ENCODE results near the gene SYT6. TPM values are rescaled to one million over a fixed set of nuclear protein-coding genes. Genes with fewer than 3 reads are reported as not detected.

Gene SYT6
- total RNA-seq, 1 experiment from 2014 or later = not detected

DNA sequence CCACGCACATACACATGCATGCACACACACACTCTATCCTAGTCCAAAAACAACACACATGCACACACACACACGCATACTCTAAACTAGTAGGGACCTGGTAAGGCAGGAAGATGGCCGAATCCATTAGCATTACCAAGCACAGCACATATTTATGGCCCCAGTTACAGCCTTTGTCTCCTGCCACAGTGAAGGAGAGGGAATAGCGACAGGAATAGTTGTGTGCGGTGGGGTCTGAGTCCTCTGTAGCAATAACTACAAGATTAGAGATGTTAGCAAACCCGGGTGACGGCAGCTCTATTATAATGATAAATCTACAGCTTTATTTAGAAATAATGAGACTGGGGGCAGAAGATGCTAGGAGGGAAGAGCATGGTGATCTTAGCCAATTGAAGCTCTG is 20.5 kb downstream of the SYT6 start:
- ChIA-PET POLR2A (no interaction called here), RAD21 (ENCODE audit: low non-redundant PET in 1 of 2, low total read pairs in 2 of 2, uncharacterized antibody in 2 of 2, unreplicated experiment in 2 of 2) (no interaction called here), CTCF (no interaction called here)
- Histone ChIP-seq H3K4me1 (ENCODE audit: control insufficient read depth in 1 of 2, insufficient read depth in 2 of 2, low read length in 2 of 2) (peaks cover 4 to 5% of the 10 kb centered on the region in 2 experiments; a peak in 2 of 4 replicates), H3K9me3 (ENCODE audit: control insufficient read depth in 1 of 2, insufficient read depth in 1 of 2, low read depth in 1 of 2, low read length in 2 of 2) (no peaks in the 10 kb centered on the region), H2AFZ (ENCODE audit: low read depth, low read length, poor library complexity, severe bottlenecking) (no peak overlapping the region), H3K9ac (ENCODE audit: low read length) (no peak overlapping the region), H3K4me3 (replicated peaks in 1 of 2; ENCODE audit: low read depth in 1 of 2, low read length in 2 of 2) (no peak overlapping the region), H3K9me2 (ENCODE audit: insufficient read depth) (no peaks in the 10 kb centered on the region), H3K27me3 (ENCODE audit: insufficient read depth, low read length) (peaks cover 13% of the 10 kb centered on the region; the same call in 1 of the 2 replicates), H3K27ac (ENCODE audit: low read depth, low read length) (no peak overlapping the region), H3K36me3 (ENCODE audit: control insufficient read depth in 1 of 2, insufficient read depth in 2 of 2, low read length in 2 of 2) (no peaks in the 10 kb centered on the region), H4K20me1 (ENCODE audit: insufficient read depth) (no peaks in the 10 kb centered on the region), H3K79me2 (ENCODE audit: insufficient read depth, low read length) (no peaks in the 10 kb centered on the region), H3K4me2 (ENCODE audit: low read length) (no peak overlapping the region)
- TF ChIP-seq, protein P1, sequence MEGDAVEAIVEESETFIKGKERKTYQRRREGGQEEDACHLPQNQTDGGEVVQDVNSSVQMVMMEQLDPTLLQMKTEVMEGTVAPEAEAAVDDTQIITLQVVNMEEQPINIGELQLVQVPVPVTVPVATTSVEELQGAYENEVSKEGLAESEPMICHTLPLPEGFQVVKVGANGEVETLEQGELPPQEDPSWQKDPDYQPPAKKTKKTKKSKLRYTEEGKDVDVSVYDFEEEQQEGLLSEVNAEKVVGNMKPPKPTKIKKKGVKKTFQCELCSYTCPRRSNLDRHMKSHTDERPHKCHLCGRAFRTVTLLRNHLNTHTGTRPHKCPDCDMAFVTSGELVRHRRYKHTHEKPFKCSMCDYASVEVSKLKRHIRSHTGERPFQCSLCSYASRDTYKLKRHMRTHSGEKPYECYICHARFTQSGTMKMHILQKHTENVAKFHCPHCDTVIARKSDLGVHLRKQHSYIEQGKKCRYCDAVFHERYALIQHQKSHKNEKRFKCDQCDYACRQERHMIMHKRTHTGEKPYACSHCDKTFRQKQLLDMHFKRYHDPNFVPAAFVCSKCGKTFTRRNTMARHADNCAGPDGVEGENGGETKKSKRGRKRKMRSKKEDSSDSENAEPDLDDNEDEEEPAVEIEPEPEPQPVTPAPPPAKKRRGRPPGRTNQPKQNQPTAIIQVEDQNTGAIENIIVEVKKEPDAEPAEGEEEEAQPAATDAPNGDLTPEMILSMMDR (IDR thresholded peaks at IDR 0.05 in 2 of 3, conservative IDR thresholded peaks at IDR 0.05 in 1 of 3; ENCODE audit: borderline replicate concordance in 1 of 3, insufficient read depth in 1 of 3, low read depth in 2 of 3, low read length in 2 of 3) = no peak
- TF ChIP-seq ZBTB33 (IDR thresholded peaks at IDR 0.05; ENCODE audit: extremely low read depth, insufficient replicate concordance, low read length) = no peak
- TF ChIP-seq ZNF274 (IDR thresholded peaks at IDR 0.05; ENCODE audit: low read depth, low read length) = no peak
- no peak for TF ChIP-seq ELF1 (IDR thresholded peaks at IDR 0.05; ENCODE audit: borderline replicate concordance, low read depth)
- TF ChIP-seq, protein P2, sequence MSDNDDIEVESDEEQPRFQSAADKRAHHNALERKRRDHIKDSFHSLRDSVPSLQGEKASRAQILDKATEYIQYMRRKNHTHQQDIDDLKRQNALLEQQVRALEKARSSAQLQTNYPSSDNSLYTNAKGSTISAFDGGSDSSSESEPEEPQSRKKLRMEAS (IDR thresholded peaks at IDR 0.05) = no peak
- TF ChIP-seq EGR1 (IDR thresholded peaks at IDR 0.05; ENCODE audit: low read depth) = no peak
- TF ChIP-seq CEBPB (IDR thresholded peaks at IDR 0.05; ENCODE audit: low read depth) = no peak
- DNase-seq (ENCODE audit: low read depth, low spot score) (no peak), ATAC-seq (no peak)
- no TSS peak for BruUV-seq (replicated peaks)
- intact Hi-C loops (cut with micrococcal nuclease) = no loop called here
